Fibroblast of mammary gland (primary cell): ENCODE measurements around the gene AURKAIP1.
"Not testable (repeated sequence)": the region's sequence is repeated elsewhere in the genome, so short reads cannot be mapped to it uniquely, and the experiment has no call there.

Experiments
- DNase-seq: peaks from one replicate; pipeline ENCODE4 v3.0.0-alpha.2; 2010; ENCODE audit warnings: low read depth
- H3K4me3 ChIP-seq: 2 replicates; pipeline ENCODE4 v1.5.1; 2011; ENCODE audit warnings: low read depth, mild to moderate bottlenecking, low read length, moderate library complexity; ENCODE audit not compliant: control insufficient read depth
- CTCF ChIP-seq: conservative IDR thresholded peaks from 2 replicates; pipeline ENCODE4 v1.5.1; 2011; ENCODE audit warnings: low read depth, low read length, inconsistent platforms; ENCODE audit not compliant: control insufficient read depth, insufficient read depth

The AURKAIP1 gene

GRCh38 chr1:1391225-1391624 lies 16.2 kb upstream of the AURKAIP1 start:
- TF ChIP-seq CTCF: no peak
- no peak for DNase-seq
- H3K4me3 ChIP-seq: no peak overlapping the region

- no peak for DNase-seq
- no peak for TF ChIP-seq CTCF
Measured at GRCh38 chr1:1390675-1391074, 15.7 kb upstream of the AURKAIP1 start.

DNA sequence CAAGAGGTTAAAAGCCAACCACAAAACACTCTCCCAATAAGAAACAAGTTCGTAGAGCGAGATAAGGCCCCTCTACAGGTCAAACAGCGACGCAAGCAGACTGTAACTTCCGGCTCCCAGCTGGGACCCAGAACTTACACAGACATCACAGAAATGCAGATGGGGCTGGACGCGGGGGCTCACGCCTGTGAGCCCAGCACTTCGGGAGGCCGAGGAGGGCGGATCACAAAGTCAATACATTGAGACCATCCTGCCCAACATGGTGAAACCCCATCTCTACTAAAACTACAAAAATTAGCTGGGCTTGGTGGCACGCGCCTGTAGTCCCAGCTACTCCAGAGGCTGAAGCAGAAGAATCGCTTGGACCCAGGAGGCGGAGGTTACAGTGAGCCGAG lies 13.1 kb upstream of the AURKAIP1 start:
- H3K4me3 ChIP-seq: no peak overlapping the region
- DNase-seq: no peak
- TF ChIP-seq CTCF: no peak

More at GRCh38 chr1:1390675-1391074, 15.7 kb upstream of the AURKAIP1 start:
- H3K4me3 ChIP-seq: no peak overlapping the region

- TF ChIP-seq CTCF: no peak
Measured at GRCh38 chr1:1387098-1388077, 12.4 kb upstream of the AURKAIP1 start.

DNA sequence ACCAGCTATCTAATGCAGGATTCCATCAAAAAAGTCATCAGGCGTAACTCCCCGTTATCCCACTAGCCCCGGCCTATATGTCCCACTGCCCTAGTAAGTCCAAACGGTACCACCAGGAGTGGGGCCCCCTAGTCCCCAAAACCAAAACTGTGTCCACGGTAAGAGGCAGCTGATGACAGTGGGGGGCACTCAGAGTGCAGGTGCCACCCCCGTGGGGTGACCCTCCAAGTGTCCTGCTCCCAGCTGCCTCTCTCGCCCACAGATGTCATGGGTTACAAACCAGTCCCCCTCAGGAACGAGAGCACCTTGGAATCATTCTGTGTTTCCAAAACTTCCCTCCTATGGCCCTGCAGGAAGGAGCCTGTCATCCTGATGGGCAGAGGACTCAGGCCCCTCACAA lies 10.9 kb upstream of the AURKAIP1 start:
- H3K4me3 ChIP-seq: no peak overlapping the region
- TF ChIP-seq CTCF: no peak
- no peak for DNase-seq

More at GRCh38 chr1:1387098-1388077, 12.4 kb upstream of the AURKAIP1 start:
- DNase-seq: no peak
- H3K4me3 ChIP-seq: no peak overlapping the region

DNA sequence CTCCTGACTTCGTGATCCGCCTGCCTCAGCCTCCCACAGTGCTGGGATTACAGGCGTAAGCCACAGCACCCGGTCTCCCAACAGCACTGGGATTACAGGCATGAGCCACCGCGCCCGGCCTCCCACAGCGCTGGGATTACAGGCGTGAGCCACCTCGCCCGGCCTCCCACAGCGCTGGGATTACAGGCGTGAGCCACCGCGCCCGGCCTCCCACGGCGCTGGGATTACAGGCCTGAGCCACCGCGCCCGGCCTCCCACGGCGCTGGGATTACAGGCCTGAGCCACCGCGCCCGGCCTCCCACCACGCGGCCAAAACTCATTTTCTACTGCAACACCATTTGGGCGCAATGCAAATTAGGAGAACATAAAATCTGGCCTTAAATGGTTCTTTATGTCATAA lies 10.3 kb upstream of the AURKAIP1 start:
- DNase-seq: not testable (repeated sequence)

DNA sequence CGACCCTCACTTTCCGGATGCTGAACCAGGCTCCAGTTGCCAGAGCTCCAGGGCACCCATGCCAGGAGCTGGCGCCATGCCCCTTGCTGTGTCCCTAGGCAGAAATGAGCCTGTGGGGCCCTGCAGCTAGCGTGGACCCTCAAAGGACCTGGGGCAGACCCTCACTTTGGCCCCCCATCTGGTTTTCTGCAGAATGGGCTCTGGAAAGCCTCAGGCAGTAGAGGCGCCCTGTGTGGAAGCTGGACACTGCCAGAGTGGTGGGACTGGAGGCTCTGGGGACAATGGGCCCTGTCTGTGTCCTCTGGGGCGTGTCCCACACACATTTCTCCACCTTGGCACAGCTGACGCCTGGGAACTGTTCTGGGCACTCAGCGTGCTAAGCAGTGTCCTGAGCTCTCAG lies 6.3 kb upstream of the AURKAIP1 start:
- DNase-seq: no peak
- TF ChIP-seq CTCF: no peak
- H3K4me3 ChIP-seq: no peak overlapping the region

More for the DNA sequence above, 10.3 kb upstream of the AURKAIP1 start:
- H3K4me3 ChIP-seq: not testable (repeated sequence)
